HG03025 (cell line): ENCODE measurements around the gene SCO1.

Experiments
- ATAC-seq: cut with Tn5 transposase; IDR thresholded peaks from one replicate; pipeline ENCODE4 v1.9.1; 2021; ENCODE audit warnings: mild to moderate bottlenecking, moderate library complexity; ENCODE audit not compliant: unreplicated experiment, low FRiP score

Gene SCO1

DNA sequence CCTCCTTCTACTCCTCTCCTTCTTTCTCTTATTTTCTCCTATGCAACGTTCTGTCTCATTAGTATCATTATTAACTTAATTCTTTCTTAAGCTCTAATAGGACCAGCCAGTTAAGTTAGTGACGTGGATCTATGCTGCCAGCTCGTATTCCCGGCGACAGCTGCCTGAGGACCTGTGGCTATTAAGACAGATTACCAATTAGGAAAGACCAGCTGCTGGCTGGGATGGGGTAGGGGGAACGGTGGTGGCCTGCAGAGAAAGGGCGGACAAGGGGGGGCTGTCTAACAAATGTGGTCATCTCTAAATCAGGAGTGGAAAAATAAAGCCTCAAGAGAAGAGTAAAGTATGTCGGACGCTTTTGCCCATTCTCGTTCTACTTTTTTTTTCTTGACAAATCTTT is 39.5 kb downstream of the SCO1 start:
- no peak for ATAC-seq

DNA sequence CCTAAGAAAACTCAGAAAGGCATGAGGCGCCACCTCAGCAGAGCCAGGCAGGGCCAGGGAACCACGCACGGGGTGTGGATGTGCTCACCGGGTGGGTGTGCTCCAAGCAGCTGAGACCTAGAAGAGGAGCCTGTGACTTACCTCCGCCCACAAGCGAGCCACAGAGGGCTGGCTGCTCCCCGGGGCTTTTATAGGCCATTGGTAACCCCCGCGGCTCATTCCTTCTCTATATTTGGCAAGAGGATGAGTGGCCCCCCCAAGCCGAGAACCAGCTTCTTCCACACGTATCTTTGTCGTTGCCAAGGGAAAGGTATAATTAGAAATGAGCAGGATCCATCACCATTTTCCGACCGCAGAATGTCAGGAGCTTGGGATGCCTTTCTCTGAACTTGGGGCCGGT is 40.2 kb downstream of the SCO1 start, which contains the start of gene MYH3:
MYH3 (minus strand) TSS at position 162 of the 400 bp plus-strand sequence. CDS start 2,245 bp downstream, outside the sequence.
- ATAC-seq: no peak

DNA sequence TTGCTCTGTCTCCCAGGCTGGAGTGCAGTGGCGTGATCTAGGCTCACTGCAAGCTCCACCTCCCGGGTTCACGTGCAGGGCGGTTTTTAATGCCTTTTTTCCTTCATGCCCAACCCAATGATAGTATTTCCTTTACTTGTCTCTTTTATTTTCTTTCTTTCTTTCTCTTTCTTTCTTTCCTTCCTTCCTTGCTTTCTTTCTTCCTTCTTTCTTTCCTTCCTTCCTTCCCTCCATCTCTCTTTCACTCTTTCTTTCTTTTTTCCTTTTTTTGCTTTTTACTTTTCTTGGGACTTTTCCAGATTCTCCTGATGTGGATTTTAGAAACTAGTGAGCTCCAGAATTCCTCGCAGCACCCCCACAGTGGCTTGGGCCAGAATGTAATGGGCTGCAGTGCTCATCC is 43.3 kb downstream of the SCO1 start:
- no peak for ATAC-seq

DNA sequence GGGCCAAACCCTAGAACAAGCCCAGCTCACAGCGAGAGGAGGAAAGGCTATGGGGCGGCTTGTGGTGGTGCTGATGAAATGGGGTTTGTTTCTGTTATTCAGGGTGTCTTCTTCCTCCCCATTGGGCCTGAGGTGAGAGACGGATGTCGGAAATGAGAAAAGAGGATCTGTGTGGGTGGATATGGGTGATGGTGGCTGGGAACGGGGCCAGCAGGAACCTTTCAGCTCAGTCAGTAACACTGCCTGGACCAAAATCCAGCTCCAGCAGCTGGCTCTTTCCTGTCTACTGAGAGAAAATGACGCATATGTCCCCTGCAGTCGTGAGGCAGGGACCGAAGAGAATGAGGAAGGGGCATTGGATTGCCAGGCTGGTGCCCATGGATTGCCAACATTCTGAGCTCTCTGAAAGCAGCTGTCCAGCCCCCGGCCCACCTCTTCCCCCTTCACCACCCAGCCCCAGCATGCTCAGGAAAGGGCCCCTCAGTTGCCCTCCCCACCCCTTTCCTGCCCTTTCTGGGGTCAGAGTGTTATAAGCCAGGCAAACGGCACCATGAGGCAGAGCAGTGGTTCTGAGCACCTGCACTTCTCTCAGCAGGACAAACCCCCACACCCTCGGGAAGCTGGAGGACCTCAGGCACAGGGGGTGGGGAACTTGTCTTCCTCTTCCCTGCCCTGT is 44.2 kb downstream of the SCO1 start:
- no peak for ATAC-seq

DNA sequence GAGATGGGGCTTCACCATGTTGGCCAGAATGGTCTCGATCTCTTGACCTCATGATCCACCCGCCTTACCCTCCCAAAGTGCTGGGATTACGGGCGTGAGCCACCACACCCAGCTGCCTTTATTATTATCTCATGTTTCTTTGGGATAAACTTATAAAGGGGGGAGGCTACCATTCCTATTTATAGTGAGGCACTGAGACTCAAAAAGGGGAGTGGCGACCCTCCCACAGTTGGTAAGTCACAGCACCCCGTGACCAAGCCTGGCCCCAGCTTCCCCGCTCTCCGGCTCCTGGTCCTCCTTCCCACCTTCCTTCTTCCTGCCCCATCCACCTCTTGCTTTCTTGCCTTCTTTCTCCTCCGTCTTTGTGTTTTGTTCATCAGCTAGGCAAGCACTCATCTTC is 45.4 kb downstream of the SCO1 start:
- ATAC-seq: no peak

DNA sequence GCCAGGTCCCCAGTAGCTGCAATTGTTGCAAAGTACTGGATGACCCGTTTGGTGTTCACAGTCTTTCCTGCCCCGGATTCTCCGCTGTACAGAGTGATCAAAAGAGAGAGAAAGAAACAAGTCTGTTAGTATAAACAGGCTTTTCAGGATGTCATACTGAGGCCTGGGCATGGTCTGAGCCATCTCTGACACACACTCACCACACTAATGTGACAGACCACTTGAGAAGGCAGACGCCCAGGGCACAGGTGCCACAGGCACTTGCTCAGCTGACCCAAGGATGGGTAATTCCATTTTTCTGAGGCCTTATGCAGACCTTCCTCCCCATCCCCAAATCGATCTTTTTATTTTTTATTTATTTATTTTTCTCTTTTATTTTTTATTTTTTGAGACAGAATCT is 47.7 kb downstream of the SCO1 start:
- no peak for ATAC-seq

DNA sequence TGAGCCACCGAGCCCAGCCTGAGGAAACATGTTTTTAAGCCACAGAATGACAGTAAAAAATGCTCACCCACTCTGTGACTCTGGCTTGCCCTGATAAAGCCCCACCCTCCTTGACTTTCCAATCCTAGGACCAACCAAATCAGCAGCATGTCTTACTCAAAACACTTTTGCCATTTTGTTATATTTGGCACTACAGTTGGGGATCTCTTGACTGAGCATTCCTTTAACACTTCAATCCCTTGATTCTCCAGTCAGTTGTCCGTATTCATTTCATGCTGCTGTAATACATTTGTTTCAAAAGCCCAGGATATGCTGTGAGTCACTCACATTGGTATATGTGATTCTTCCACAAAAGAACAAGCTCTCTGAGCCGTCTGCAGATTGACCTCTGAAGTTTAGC is 48.4 kb downstream of the SCO1 start:
- no peak for ATAC-seq

DNA sequence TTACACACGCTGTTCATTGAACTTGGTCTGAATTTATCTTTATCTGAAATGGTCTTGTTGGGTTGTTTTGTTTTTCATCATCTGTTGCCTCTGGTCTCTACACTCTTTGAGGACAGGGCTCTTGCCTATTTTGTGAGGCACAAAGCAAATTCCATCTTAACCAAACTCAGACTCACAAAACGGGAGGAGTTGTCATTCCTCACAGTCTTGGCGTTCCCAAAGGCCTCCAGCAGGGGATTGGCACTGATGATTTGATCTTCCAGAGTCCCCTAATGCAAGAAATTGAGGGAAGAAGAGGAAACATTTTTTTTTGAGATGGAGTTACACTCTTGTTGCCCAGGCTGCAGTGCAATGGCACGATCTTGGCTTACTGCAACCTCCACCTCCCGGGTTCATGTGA is 49.0 kb downstream of the SCO1 start:
- ATAC-seq: no peak

DNA sequence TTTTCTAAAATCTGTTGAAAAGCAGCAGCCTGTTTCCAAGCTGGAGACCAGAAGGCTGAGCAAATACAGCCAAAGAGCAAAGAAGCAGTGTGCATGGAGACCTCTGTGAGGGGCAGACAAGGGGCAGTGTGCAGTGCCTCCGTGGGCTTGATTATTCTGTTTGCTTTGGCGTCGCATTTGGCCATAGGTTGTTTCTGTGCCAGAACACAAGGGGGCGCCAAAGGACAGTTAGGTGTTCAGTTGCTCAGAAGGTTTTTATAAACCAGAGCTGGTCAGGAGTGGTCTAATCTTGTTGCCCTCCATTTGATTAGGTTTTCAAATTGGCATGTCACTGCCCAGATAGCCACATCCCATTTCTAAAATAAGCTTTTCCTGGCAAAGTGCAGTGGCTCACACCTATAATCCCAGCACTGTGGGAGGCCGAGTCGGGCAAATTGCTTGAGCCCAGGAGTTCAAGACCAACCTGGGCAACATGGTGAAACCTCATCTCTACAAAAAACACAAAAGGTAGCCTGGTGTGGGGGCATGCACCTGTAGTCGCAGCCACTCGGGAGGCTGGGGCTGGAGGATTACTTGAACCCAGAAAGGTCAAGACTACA is 50.8 kb downstream of the SCO1 start:
- no peak for ATAC-seq

DNA sequence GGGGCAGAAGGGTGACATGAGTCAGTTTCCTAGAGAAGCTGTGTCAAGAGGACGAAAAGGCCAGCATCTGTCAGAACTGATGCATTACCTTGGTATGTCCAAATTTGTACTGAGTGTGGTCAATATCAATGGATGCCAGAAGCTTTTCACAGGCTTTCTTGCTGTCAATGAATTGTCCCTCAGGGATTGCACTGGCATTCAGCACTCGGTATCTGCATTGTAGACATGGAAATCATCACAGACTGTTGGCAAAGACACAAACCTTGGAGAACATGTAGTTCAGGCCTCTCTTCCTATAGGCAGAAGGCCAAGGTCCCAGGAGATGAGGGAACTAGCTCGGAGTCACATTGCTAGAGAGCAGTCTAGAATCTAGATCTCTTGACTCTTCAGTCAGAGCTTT is 56.9 kb downstream of the SCO1 start:
- ATAC-seq: no peak

DNA sequence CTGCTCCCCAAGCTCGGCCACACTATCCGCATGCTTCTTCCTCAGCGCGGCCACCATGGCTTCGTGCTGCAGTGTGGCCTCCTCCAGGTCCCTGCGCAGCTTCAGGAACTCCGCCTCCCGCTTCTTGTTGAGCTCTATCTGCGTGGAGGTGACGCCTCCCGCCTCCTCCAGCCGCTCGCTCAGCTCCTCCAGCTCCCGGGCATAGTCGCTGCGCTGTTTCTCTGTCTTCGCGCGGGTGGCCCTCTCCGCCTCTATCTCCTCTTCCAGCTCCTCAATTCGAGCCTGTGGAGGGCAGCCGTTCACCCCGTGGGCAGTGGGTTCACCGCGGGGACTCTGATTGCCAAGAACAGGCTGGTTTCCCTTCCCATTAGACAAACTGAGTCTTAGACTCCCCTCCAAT is 59.2 kb downstream of the SCO1 start:
- no peak for ATAC-seq

DNA sequence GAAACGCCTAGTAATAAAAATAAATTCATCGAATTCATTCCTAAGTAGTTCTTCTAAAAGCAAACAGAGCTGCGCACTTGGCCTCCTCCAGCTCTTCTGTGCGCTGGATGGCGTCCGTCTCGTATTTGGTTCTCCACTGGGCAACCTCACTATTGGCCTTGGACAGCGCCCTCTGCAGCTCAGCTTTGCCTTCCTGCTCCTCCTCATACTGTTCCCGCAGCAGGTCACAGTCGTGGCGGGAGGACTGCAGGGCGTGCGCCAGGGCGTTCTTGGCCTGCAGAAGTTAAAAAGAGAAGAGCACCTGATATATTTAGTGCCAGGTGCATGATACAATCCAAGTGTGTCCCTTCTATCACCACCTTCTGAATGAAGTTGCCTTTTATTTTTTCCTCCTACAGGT is 62.0 kb downstream of the SCO1 start:
- no peak for ATAC-seq

DNA sequence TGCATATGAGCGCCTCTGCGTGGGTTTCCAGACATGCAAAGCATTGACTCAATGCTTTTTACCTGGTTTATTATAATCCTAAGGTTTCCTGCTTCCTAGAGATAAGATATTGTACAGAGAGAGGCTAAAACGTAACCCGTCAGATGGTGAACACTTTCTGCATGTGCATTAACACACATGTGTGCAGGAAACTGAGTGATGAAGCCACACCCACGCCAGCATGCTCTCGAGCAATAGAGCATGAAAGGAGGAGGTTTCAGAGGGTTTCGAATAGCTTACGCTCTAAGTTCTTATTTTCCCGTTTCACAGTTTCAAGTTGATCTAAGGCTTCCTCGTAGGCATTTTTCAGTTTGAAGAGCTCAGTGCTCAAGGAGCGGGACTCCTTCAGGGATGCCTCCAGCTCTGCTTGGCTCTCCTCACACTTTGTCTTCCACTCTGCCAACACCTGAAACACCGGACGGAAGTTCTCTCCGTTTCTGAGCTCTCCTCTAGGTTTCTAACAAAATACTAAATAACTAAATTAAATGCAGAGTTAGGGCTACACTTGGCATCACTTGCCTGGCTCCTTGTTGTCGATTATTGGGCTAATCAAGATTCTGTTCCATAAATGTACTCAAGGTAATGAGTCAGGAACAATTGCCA is 63.5 kb downstream of the SCO1 start:
- peak; percentile 83 for ATAC-seq

DNA sequence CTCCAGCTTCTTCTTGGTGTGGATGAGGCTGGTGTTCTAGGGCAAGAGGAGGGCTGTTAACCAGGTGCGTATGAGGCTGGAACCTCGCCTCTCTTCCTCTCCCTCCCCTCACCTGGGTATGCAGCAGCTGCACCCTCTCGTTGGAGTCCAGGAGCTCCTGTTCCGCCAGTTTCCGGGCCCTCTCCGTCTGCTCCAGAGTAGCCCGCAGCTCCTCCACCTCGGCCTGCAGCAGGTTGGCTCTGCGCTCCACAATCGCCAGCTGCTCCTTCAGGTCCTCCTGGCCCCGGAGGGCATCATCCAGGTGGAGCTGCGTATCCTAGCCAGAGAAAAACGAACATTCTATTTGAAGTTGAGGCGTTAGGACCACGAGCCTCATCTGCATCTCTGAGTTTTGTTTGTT is 65.6 kb downstream of the SCO1 start:
- ATAC-seq: no peak

DNA sequence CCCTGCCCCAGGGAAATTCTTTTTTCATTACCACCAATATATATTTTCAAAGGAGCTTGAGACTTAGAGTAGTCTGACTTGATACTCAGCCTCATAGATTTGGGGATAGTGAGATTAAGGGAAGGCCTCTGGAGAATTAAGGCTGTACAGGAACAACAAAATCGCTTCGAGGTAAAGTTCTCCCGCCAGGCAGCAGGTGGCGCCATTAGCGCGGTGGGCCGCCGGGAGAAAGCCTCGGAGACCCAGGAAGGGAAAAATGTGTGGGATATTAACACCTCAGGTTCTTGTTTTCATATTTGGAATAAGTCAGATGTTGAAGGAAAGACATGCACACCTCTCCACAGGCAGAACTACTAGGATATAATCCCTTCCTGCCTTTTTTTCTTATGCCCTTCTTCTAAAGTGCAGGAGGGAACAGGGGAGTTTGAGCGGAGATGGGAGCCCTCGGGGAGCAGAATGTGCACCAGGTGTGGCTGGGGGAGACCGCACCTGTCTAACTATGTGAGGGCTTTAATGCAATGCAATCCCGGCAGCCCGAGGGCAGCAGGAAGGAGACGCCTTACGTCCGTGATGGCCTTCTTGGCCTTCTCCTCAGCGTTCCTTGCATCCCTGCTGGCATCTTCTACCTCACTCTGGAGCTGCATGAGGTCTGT is 66.2 kb downstream of the SCO1 start:
- ATAC-seq: no peak

DNA sequence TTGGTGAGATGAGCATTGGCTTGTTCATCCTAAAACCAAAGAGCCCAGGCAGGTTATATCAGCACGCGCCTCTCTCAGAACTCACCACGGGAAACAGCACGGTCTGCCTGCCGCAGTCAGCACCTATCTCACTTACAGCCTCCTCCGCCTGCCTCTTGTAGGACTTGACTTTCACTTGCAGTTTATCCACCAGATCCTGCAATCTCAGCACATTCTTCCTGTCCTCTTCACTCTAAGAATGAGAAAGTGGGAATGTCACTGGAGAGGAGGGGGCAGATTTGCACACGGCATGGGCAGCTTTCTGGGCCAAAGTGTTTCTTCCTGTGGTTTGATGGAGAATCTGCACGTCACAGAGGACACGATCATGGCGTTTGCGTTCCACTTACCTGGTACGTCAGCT is 67.6 kb downstream of the SCO1 start:
- ATAC-seq: no peak

DNA sequence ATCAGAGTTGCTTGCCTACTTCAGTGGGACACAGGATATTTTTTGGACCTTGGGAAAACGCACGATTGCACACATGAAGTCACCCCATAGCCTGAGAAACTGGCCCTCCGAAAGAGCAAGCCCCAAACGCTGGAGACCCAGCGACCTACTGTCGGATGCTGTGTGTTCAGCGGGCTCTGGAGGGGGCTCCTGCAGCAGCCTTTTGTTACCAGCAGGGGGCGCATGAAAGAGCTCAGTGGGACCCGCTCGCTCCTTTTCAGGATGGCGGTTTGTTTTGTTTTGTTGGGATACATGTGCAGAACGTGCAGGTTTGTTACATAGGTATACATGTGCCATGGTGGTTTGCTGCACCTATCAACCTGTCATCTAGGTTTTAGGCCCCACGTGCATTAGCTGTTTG is 68.6 kb downstream of the SCO1 start:
- ATAC-seq: no peak

DNA sequence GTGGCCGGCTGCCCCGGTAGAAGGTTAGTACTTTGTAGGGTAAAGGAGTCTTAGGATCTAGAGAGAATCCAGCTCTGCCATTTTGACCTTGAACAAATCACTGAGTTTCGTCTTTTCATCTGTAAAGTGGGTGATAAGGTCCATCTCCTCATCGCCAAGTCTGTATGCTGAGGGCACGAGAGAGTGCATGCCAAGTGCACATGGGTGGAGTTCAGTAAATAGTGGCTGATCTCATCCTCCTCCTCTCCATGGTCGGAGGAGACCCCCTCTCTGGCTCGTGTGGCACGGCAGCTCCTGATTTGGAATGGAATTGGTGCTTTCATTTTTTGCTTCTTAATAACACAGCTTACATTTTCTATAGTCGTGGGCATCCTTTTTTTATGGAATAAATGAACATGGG is 70.9 kb downstream of the SCO1 start:
- ATAC-seq: no peak

DNA sequence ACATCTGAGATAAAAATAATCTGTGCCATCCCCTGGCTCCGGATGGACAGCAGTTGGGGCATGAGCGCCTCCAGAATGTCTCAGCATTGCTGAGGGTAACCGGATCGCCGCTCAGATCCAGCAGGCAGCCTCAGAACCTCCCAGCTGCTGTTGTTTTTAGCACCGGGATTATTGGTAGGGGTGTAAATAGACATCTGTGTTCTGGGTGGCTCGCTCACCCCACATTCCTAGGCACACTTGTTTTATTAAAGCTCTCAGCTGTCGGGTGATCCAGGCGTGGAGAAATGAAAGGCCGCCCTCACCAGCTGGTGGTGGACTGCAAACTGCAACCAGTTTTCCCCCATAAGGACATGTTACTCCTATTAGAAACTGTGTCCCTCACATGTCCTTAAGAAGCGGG is 72.4 kb downstream of the SCO1 start:
- no peak for ATAC-seq

DNA sequence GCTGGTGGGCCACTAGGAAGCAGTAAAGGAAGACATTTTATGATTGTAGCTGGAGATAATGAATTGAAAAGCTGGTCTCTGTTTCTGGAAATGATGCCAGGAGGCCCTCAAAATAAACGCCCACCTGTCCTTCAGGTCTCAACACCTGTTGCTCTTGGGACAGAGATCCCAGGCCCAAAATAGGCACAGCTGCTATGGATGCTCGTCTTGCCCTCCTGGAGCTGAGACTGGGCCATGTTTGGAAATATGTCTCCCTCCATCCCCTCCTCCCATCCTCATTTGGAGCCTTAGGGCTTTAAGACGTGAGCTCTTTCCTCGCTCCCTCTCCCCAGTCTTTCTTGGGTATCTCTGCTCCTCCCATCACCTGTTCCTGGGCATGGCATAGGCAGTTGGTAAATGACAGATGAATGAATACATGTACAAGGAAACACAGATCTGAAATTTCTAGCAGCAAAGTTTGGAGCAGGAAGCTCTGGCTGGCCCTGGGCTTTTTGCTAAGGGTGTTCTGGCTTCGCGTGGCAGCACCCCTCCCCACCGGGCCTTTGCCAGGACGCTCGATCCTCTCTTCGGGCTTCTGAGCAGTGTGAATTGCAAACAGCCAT is 73.5 kb downstream of the SCO1 start:
- no peak for ATAC-seq
